Tibial nerve (tissue), 4 donors: Measurements from ENCODE around the gene NOTCH2. TPM values are rescaled to one million over a fixed set of nuclear protein-coding genes. Genes with fewer than 3 reads are reported as not detected.

Source experiments
- DNase-seq, 2 donors: peaks; one replicate each; pipeline ENCODE4 v3.0.0-alpha.2; 2019; ENCODE audit warnings: low spot score in 2 of 2
- H3K27ac ChIP-seq, 4 donors: fragments of 200-600 bp; sonication (generic) in 3 of 4; one replicate each; pipeline ENCODE4 v1.5.1; 2017 to 2019; ENCODE audit warnings: mild to moderate bottlenecking in 1 of 4
- H3K27me3 ChIP-seq, 2 donors: fragments of 200-600 bp; sonication (generic) in 1 of 2; one replicate each; pipeline versions ENCODE4 v1.5.1 to v1.6.0; 2017 to 2019
- H3K36me3 ChIP-seq, 3 donors: fragments of 200-600 bp; sonication (generic); one replicate each; pipeline ENCODE4 v1.5.1; 2018 to 2019
- H3K4me1 ChIP-seq, 4 donors: fragments of 200-600 bp; sonication (generic) in 3 of 4; one replicate each; pipeline ENCODE4 v1.5.1; 2017 to 2019
- H3K4me3 ChIP-seq, 4 donors: fragments of 200-600 bp; sonication (generic) in 3 of 4; one replicate each; pipeline ENCODE4 v1.5.1; 2017 to 2019; ENCODE audit warnings: mild to moderate bottlenecking in 1 of 4, moderate library complexity in 1 of 4
- H3K9me3 ChIP-seq, 4 donors: fragments of 200-600 bp; sonication (generic) in 3 of 4; one replicate each; pipeline ENCODE4 v1.5.1; 2017 to 2019
- CTCF ChIP-seq, 5 experiments: fragments of 200-600 bp in 3 of 5; fragments of 450-650 bp in 2 of 5; sonication (generic) in 3 of 5; IDR thresholded peaks; one replicate each; pipeline ENCODE4 v1.5.1; 2016 to 2019; ENCODE audit warnings: antibody characterized with exemption in 5 of 5, mild to moderate bottlenecking in 3 of 5, moderate library complexity in 2 of 5
- EP300 ChIP-seq, 2 donors: sonication (generic); formaldehyde crosslinking; IDR thresholded peaks; one replicate each; pipeline ENCODE4 v1.6.1; 2017; ENCODE audit warnings: antibody characterized with exemption in 2 of 2, mild to moderate bottlenecking in 1 of 2
- POLR2A ChIP-seq, 2 donors: fragments of 450-650 bp; IDR thresholded peaks; one replicate each; pipeline ENCODE4 v1.6.1; 2017; ENCODE audit warnings: antibody characterized with exemption in 2 of 2, mild to moderate bottlenecking in 2 of 2, moderate library complexity in 2 of 2
- WGBS, 2 donors: methylation state at CpG; one replicate each; pipeline ENCODE4 v1.1.5; 2018; 5-methylcytosine and 5-hydroxymethylcytosine counted together
- total RNA-seq, 4 donors: library from RNA; depleted of rRNA; stranded (reverse); fragments of >200 nt; gene quantifications; one replicate each; pipeline ENCODE4 v1.1.0, GENCODE V29; 2016

NOTCH2 gene
- total RNA-seq, 4 donors from 2014 or later: 86.7 to 110 (median 106) TPM

GRCh38 chr1:119971710-119972570 is 97.5 kb downstream of the NOTCH2 start:
- Histone ChIP-seq H3K27ac (no peak overlapping the region), H3K4me1 (peaks cover 0 to 59% (median 8%) of the 10 kb centered on the region in 4 donors), H3K9me3 (no peaks in the 10 kb centered on the region), H3K4me3 (no peak overlapping the region), H3K27me3 (no peaks in the 10 kb centered on the region), H3K36me3 (peaks cover 0 to 52% (median 0%) of the 10 kb centered on the region in 3 donors)
- 89% methylated on average over 4 of the region's 4 CpGs for WGBS, 2 donors
- TF ChIP-seq EP300 (IDR thresholded peaks at IDR 0.05) (no peak), POLR2A (IDR thresholded peaks at IDR 0.05) (no peak), CTCF (IDR thresholded peaks at IDR 0.05) (no peak)
- no peak for DNase-seq

DNA sequence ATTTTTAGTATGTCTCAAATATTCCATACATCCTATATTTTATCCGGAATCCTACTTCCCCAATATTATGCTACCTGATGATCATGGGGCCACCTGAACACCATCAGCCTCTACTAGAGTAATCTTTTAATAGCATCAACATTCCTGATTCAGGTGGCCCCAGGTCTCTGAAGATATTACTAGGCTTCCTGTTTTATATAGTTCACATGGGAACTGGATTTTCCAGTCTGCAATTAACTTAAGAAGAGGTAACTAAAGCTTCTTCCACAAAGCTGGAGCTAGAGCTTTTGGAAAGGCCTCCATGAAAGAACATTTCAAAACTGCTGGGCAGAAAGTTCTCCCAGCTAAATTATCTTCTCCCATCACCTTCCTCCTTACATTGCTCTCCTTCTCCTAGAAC is 100.9 kb downstream of the NOTCH2 start:
- no peaks in the 10 kb centered on the region for H3K9me3 ChIP-seq
- WGBS, 2 donors: 84 to 94% methylated on average over 1 of the region's 1 CpG
- peaks cover 0 to 65% (median 14%) of the 10 kb centered on the region in 4 donors for H3K4me1 ChIP-seq
- DNase-seq: no peak
- H3K4me3 ChIP-seq: no peak overlapping the region
- H3K36me3 ChIP-seq: peaks cover 0 to 70% (median 0%) of the 10 kb centered on the region in 3 donors
- H3K27me3 ChIP-seq: no peaks in the 10 kb centered on the region
- TF ChIP-seq POLR2A (IDR thresholded peaks at IDR 0.05) (no peak), CTCF (IDR thresholded peaks at IDR 0.05) (no peak), EP300 (IDR thresholded peaks at IDR 0.05) (no peak)
- peak overlapping the region in 1 of 4 donors; percentile 2 for H3K27ac ChIP-seq

DNA sequence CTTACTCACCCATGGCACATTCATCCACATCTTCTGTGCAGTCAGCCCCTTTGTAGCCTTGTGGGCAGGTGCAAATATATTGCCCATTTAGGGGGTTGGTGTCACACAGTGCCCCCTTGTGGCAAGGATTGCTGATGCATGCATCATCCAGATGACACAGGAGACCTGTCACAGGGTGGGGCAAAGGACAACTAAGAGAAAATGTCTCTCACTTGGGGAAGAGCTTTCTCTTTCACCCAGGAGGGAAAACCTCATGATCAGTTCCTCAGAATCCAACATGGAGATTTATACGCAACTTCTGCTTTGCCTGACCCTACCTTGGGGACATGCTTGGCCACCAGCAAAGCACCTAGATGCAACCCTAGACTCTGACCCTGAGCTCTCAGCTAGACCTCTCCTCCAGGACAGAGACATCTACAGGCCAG is 101.4 kb downstream of the NOTCH2 start:
- Histone ChIP-seq H3K27ac (peak overlapping the region in 1 of 4 donors; percentile 2), H3K4me1 (peaks cover 0 to 65% (median 15%) of the 10 kb centered on the region in 4 donors), H3K36me3 (peaks cover 0 to 75% (median 0%) of the 10 kb centered on the region in 3 donors), H3K9me3 (no peaks in the 10 kb centered on the region), H3K27me3 (no peaks in the 10 kb centered on the region), H3K4me3 (no peak overlapping the region)
- TF ChIP-seq EP300 (IDR thresholded peaks at IDR 0.05) (peak in 1 of 2 donors; percentile 24), CTCF (IDR thresholded peaks at IDR 0.05) (peak; percentile 47 to 73 (median 50)), POLR2A (IDR thresholded peaks at IDR 0.05) (no peak)
- WGBS, 2 donors: 86 to 100% methylated on average over 1 of the region's 1 CpG
- peak; percentile 27 to 49 for DNase-seq

GRCh38 chr1:119966681-119967080 is 102.8 kb downstream of the NOTCH2 start:
- no peak for TF ChIP-seq EP300 (IDR thresholded peaks at IDR 0.05)
- no peak for TF ChIP-seq POLR2A (IDR thresholded peaks at IDR 0.05)
- TF ChIP-seq CTCF (IDR thresholded peaks at IDR 0.05): no peak
- no peak for DNase-seq
- peaks cover 0 to 70% (median 23%) of the 10 kb centered on the region in 4 donors for H3K4me1 ChIP-seq
- WGBS, 2 donors: 62 to 78% methylated on average over 2 of the region's 2 CpGs
- H3K36me3 ChIP-seq: peaks cover 0 to 69% (median 0%) of the 10 kb centered on the region in 3 donors
- peak overlapping the region in 2 of 4 donors; percentile 87 to 88 for H3K27ac ChIP-seq
- H3K4me3 ChIP-seq: no peak overlapping the region
- H3K9me3 ChIP-seq: no peaks in the 10 kb centered on the region
- H3K27me3 ChIP-seq: no peaks in the 10 kb centered on the region

GRCh38 chr1:119966020-119966419 is 103.4 kb downstream of the NOTCH2 start:
- H3K27me3 ChIP-seq: no peaks in the 10 kb centered on the region
- H3K4me3 ChIP-seq: no peak overlapping the region
- peaks cover 0 to 62% (median 0%) of the 10 kb centered on the region in 3 donors for H3K36me3 ChIP-seq
- WGBS, 2 donors: 34 to 36% methylated on average over 4 of the region's 4 CpGs
- H3K27ac ChIP-seq: peak overlapping the region in 2 of 4 donors; percentile 87 to 88
- TF ChIP-seq EP300 (IDR thresholded peaks at IDR 0.05) (peak in 1 of 2 donors; percentile 20), CTCF (IDR thresholded peaks at IDR 0.05) (no peak)
- no peaks in the 10 kb centered on the region for H3K9me3 ChIP-seq
- DNase-seq: no peak
- H3K4me1 ChIP-seq: peaks cover 0 to 72% (median 29%) of the 10 kb centered on the region in 4 donors
